ENCODE results near the gene JPH2.
A peak's percentile ranks its signal among the peaks of the same experiment; 100 is the strongest.

The JPH2 gene

DNA sequence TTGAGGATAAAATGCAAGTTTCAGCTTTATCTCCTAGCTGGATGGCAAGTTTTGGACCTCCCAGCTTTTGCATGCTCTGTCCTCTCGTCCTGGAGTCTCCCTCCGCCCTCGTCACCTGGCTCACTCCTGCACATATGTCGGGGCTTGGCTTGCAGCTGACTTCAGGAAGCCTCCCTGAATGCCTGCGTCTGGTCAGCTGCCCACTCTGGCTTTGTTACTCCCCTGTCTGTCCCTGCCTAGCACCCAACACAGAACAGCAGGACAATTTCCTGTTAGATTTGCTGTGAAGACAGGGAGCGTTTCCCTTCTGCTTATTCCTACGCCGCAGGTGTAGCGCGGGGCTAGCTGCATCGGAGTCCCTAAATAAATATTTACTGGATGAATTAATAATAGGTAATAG is 5.4 kb downstream of the JPH2 start:
- Histone ChIP-seq H3K9me3 (ENCODE audit: control insufficient read depth, low read length) (no peaks in the 10 kb centered on the region), H3K4me3 (ENCODE audit: low read length) (no peak overlapping the region), H3K9ac (ENCODE audit: low read length) (no peak overlapping the region), H3K4me1 (ENCODE audit: control insufficient read depth, insufficient read depth, low read length) (peaks cover 10% of the 10 kb centered on the region), H3K27me3 (ENCODE audit: control insufficient read depth, insufficient read depth, low read length) (peaks cover 11% of the 10 kb centered on the region), H3K36me3 (ENCODE audit: control insufficient read depth, insufficient read depth, low read length) (no peaks in the 10 kb centered on the region)

DNA sequence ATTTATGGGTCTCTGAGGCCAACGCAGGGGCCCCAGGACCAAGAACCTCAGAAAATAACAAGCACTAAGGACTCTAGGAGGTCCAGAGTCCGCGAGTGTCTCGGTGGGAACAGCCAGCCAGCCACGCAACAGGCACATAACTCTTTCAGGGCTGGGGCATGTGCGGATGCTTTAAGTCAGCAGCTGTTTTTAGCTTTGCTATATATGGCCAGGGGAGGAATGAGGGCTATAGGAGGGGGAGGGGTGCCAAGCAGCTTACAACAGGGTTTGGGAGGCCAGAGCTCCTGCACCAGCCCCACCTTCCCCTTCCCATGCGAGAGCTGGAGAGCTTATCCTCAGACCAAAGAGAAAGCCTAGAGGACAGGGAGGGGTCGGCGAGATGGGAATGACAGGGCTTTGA is 6.2 kb downstream of the JPH2 start:
- no peak overlapping the region for H3K4me3 ChIP-seq (ENCODE audit: low read length)
- H3K4me1 ChIP-seq (ENCODE audit: control insufficient read depth, insufficient read depth, low read length) = peaks cover 10% of the 10 kb centered on the region
- H3K27me3 ChIP-seq (ENCODE audit: control insufficient read depth, insufficient read depth, low read length) = peaks cover 8% of the 10 kb centered on the region
- no peaks in the 10 kb centered on the region for H3K9me3 ChIP-seq (ENCODE audit: control insufficient read depth, low read length)
- no peaks in the 10 kb centered on the region for H3K36me3 ChIP-seq (ENCODE audit: control insufficient read depth, insufficient read depth, low read length)
- H3K9ac ChIP-seq (ENCODE audit: low read length) = no peak overlapping the region

GRCh38 chr20:44176833-44177534 is 10.0 kb downstream of the JPH2 start:
- Histone ChIP-seq H3K4me1 (ENCODE audit: control insufficient read depth, insufficient read depth, low read length) (peaks cover 10% of the 10 kb centered on the region), H3K9ac (ENCODE audit: low read length) (peak overlapping the region; percentile 15), H3K9me3 (ENCODE audit: control insufficient read depth, low read length) (no peaks in the 10 kb centered on the region), H3K27me3 (ENCODE audit: control insufficient read depth, insufficient read depth, low read length) (peaks cover 5% of the 10 kb centered on the region), H3K36me3 (ENCODE audit: control insufficient read depth, insufficient read depth, low read length) (no peaks in the 10 kb centered on the region), H3K4me3 (ENCODE audit: low read length) (no peak overlapping the region)

DNA sequence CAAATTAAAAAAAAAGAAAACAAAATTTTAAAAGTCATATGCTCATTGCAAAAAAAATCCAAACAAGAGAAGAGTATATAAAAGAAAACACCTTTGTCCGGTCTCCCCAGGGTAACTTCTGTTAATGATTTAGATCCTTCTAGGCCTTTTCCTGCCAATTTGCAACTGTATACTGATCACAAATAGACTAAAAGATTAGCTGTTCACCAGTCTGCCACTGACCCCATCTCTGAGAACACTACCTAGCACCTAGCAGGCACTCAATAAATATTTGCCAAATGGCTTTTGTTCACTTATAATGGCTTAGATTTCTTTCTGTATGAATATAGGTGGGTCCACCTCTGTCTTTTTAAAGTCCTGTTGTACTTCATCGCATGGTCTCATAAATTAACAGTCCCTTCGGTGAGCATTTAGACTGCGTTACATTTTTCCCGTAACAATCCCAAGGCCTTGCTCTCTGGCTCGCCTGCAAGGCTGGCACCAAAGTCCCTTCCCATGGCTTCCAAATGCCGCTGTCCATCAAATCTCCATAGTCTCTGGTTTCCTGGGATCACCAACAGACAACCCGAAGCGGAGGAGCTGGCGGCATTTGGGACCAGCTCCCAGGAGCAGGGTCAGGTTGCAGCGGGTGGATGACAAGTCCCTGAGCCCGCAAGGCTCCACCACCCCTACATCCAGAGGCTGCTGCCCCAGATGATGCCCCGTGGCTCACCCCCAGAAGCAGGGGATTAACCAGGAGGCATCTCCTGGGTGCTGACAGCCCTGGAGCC is 11.8 kb downstream of the JPH2 start:
- no peaks in the 10 kb centered on the region for H3K9me3 ChIP-seq (ENCODE audit: control insufficient read depth, low read length)
- H3K4me3 ChIP-seq (ENCODE audit: low read length) = no peak overlapping the region
- H3K36me3 ChIP-seq (ENCODE audit: control insufficient read depth, insufficient read depth, low read length) = no peaks in the 10 kb centered on the region
- no peak overlapping the region for H3K9ac ChIP-seq (ENCODE audit: low read length)
- peaks cover 7% of the 10 kb centered on the region for H3K27me3 ChIP-seq (ENCODE audit: control insufficient read depth, insufficient read depth, low read length)
- H3K4me1 ChIP-seq (ENCODE audit: control insufficient read depth, insufficient read depth, low read length) = peaks cover 10% of the 10 kb centered on the region

- Histone ChIP-seq H3K36me3 (ENCODE audit: control insufficient read depth, insufficient read depth, low read length) (no peaks in the 10 kb centered on the region), H3K27me3 (ENCODE audit: control insufficient read depth, insufficient read depth, low read length) (peaks cover 7% of the 10 kb centered on the region), H3K4me3 (ENCODE audit: low read length) (no peak overlapping the region), H3K9ac (ENCODE audit: low read length) (no peak overlapping the region), H3K4me1 (ENCODE audit: control insufficient read depth, insufficient read depth, low read length) (peaks cover 10% of the 10 kb centered on the region), H3K9me3 (ENCODE audit: control insufficient read depth, low read length) (no peaks in the 10 kb centered on the region)
These were observed 13.1 kb downstream of the JPH2 start for GRCh38 chr20:44173846-44174245.

GRCh38 chr20:44173116-44173515 is 13.9 kb downstream of the JPH2 start:
- Histone ChIP-seq H3K36me3 (ENCODE audit: control insufficient read depth, insufficient read depth, low read length) (no peaks in the 10 kb centered on the region), H3K9me3 (ENCODE audit: control insufficient read depth, low read length) (no peaks in the 10 kb centered on the region), H3K9ac (ENCODE audit: low read length) (no peak overlapping the region), H3K27me3 (ENCODE audit: control insufficient read depth, insufficient read depth, low read length) (peaks cover 7% of the 10 kb centered on the region), H3K4me3 (ENCODE audit: low read length) (no peak overlapping the region), H3K4me1 (ENCODE audit: control insufficient read depth, insufficient read depth, low read length) (peaks cover 10% of the 10 kb centered on the region)

DNA sequence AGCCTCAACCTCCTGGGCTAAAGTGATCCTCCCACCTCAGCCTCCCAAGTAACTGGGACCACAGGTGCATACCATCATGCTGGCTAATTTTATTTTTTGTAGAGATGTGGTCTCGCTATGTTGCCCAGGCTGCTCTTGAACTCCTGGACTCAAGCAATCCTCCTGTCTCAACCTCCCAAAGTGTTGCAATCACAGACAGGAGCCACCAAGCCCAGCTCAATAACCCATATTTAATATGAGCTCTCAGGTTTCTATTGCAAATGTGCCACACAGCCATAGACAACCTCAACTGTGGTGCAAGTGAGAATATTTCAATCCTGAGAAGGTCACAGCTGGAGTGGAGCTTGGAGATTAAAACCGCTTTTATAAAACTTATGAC is 14.4 kb downstream of the JPH2 start:
- Histone ChIP-seq H3K36me3 (ENCODE audit: control insufficient read depth, insufficient read depth, low read length) (no peaks in the 10 kb centered on the region), H3K27me3 (ENCODE audit: control insufficient read depth, insufficient read depth, low read length) (peaks cover 7% of the 10 kb centered on the region), H3K4me1 (ENCODE audit: control insufficient read depth, insufficient read depth, low read length) (peaks cover 8% of the 10 kb centered on the region), H3K9ac (ENCODE audit: low read length) (no peak overlapping the region), H3K9me3 (ENCODE audit: control insufficient read depth, low read length) (no peaks in the 10 kb centered on the region), H3K4me3 (ENCODE audit: low read length) (no peak overlapping the region)

DNA sequence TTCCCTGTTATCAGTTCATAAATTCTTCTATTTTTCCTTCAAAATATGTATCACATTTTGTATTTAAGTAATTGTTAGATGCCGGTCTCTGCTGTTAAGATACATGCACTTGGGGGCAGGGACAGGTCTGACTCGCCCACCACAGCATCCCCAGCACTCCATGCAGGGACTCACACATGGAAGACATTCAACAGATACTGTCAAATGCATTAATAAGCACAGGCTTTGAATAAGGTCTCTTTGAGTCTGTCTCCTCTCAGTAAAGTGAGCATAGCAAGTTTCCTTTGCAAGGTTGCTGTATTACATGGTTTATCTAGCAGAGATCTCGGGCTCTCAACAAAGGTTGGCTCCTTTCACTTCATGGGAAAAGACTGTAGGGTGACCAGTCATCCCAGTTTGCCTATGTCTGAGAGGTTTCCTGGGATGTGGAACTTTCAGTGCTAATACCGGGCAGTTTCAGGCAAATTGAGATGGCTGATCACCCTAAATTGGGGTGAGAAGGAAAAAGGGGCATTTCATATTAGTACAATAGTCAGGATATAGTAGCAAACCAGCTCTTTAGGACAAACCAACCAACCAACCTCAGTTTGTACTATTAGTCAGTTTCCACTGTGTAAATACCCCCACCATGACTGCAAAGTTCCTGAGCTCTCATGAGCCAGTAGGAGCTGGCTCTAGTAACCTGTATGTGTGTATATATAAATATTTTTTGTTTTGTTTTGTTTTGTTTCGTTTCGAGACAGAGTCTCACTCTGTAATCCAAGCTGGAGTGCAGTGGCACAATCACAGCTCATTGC is 15.0 kb downstream of the JPH2 start:
- H3K4me1 ChIP-seq (ENCODE audit: control insufficient read depth, insufficient read depth, low read length) = peaks cover 2% of the 10 kb centered on the region
- no peak overlapping the region for H3K4me3 ChIP-seq (ENCODE audit: low read length)
- no peak overlapping the region for H3K9ac ChIP-seq (ENCODE audit: low read length)
- no peaks in the 10 kb centered on the region for H3K36me3 ChIP-seq (ENCODE audit: control insufficient read depth, insufficient read depth, low read length)
- no peaks in the 10 kb centered on the region for H3K9me3 ChIP-seq (ENCODE audit: control insufficient read depth, low read length)
- H3K27me3 ChIP-seq (ENCODE audit: control insufficient read depth, insufficient read depth, low read length) = peaks cover 7% of the 10 kb centered on the region

DNA sequence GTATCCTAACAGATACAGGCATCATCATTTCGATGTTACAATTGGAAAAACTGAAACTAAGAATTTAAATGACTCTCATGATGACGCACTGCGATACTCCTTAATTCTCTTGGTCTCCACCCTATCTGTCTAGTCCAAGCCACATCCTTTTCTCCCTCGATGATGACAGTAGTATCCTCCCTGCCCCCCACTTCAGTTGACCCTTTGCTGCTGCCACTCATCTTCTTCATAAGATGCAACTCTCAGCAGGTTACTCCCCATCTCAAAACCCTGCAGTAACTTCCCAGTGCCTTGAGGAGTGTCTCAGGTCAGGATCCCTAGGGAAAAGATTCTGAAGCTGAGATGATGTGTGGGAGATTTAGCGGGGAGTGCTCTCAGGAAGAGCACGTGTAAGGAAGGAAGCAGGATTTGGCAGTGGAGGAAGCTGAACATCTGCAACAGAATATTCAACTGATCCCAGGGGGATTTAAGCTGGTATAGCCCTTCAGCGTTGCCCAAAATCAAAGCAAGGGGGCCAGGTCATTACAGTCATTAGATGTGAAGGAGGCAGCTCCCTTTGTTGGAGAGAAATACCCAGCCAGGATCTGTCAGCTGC is 16.1 kb downstream of the JPH2 start:
- H3K9ac ChIP-seq (ENCODE audit: low read length) = no peak overlapping the region
- no peak overlapping the region for H3K4me3 ChIP-seq (ENCODE audit: low read length)
- no peaks in the 10 kb centered on the region for H3K4me1 ChIP-seq (ENCODE audit: control insufficient read depth, insufficient read depth, low read length)
- H3K27me3 ChIP-seq (ENCODE audit: control insufficient read depth, insufficient read depth, low read length) = peaks cover 7% of the 10 kb centered on the region
- H3K9me3 ChIP-seq (ENCODE audit: control insufficient read depth, low read length) = no peaks in the 10 kb centered on the region
- H3K36me3 ChIP-seq (ENCODE audit: control insufficient read depth, insufficient read depth, low read length) = no peaks in the 10 kb centered on the region

DNA sequence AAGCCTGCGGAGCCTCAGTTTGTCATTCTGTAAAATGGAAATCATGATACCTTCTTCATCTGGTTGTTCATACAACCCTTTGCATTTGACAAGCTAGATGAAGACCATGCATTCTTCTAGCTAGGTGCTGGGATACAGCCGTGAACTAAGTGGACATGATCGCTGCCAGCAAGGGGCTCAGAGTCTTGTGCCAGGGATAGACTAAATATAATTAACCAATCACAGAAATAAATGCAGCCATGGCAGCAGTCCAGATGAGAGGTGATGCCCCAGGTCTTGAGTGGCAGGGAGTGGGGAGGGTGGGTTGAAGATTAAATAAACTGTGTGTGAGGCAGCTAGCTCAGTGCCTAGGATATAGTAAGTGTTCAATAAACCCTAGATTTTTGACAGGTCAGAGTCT is 19.3 kb downstream of the JPH2 start:
- no peak overlapping the region for H3K4me3 ChIP-seq (ENCODE audit: low read length)
- peaks cover 7% of the 10 kb centered on the region for H3K27me3 ChIP-seq (ENCODE audit: control insufficient read depth, insufficient read depth, low read length)
- H3K4me1 ChIP-seq (ENCODE audit: control insufficient read depth, insufficient read depth, low read length) = no peaks in the 10 kb centered on the region
- H3K9me3 ChIP-seq (ENCODE audit: control insufficient read depth, low read length) = no peaks in the 10 kb centered on the region
- H3K9ac ChIP-seq (ENCODE audit: low read length) = no peak overlapping the region
- no peaks in the 10 kb centered on the region for H3K36me3 ChIP-seq (ENCODE audit: control insufficient read depth, insufficient read depth, low read length)

DNA sequence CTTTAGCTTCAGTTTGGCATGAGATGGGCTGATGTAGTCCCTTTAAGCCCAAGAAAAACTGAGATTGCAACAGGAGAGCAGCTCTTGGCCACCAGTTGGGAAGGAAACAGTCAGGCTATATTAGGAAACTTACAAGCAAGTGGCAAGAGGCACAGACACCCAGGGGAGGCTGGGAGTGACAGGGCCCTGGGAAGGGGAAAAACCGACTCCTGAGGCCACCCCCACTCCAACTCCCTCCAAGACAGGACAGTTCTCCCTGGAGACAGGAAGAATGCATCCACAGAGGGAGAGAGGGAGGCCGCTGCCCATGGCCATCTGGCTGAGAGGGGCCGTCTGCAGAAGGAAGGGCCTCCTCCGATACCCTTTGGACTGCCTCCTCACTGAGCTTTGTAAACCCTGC is 20.5 kb downstream of the JPH2 start:
- no peaks in the 10 kb centered on the region for H3K36me3 ChIP-seq (ENCODE audit: control insufficient read depth, insufficient read depth, low read length)
- no peaks in the 10 kb centered on the region for H3K4me1 ChIP-seq (ENCODE audit: control insufficient read depth, insufficient read depth, low read length)
- no peak overlapping the region for H3K4me3 ChIP-seq (ENCODE audit: low read length)
- H3K9me3 ChIP-seq (ENCODE audit: control insufficient read depth, low read length) = no peaks in the 10 kb centered on the region
- H3K27me3 ChIP-seq (ENCODE audit: control insufficient read depth, insufficient read depth, low read length) = peaks cover 7% of the 10 kb centered on the region
- no peak overlapping the region for H3K9ac ChIP-seq (ENCODE audit: low read length)

GRCh38 chr20:44166008-44166407 is 21.0 kb downstream of the JPH2 start:
- peaks cover 3% of the 10 kb centered on the region for H3K27me3 ChIP-seq (ENCODE audit: control insufficient read depth, insufficient read depth, low read length)
- H3K36me3 ChIP-seq (ENCODE audit: control insufficient read depth, insufficient read depth, low read length) = no peaks in the 10 kb centered on the region
- no peaks in the 10 kb centered on the region for H3K4me1 ChIP-seq (ENCODE audit: control insufficient read depth, insufficient read depth, low read length)
- no peaks in the 10 kb centered on the region for H3K9me3 ChIP-seq (ENCODE audit: control insufficient read depth, low read length)
- H3K4me3 ChIP-seq (ENCODE audit: low read length) = no peak overlapping the region
- no peak overlapping the region for H3K9ac ChIP-seq (ENCODE audit: low read length)

Measured in mucosa of stomach (tissue), 1 donor.